GM19238 (cell line): ENCODE data around the gene GGPS1.
"Not testable (repeated sequence)": the region's sequence is repeated elsewhere in the genome, so short reads cannot be mapped to it uniquely, and the experiment has no call there.

Source experiments
- DNase-seq: peaks from one replicate; pipeline ENCODE4 v3.0.0; 2011; ENCODE audit warnings: low spot score; ENCODE audit not compliant: insufficient read length

Gene GGPS1

GRCh38 chr1:235304549-235305451, 23.6 kb upstream of the GGPS1 start:
- no peak for DNase-seq

- no peak for DNase-seq
Measured at GRCh38 chr1:235307158-235308124, 20.9 kb upstream of the GGPS1 start.

- not testable (repeated sequence) for DNase-seq
Measured at GRCh38 chr1:235309206-235309605, 19.2 kb upstream of the GGPS1 start.

- DNase-seq, result no peak
Measured at GRCh38 chr1:235313262-235313661, 15.1 kb upstream of the GGPS1 start.

GRCh38 chr1:235313931-235314678, 14.3 kb upstream of the GGPS1 start:
- no peak for DNase-seq

- DNase-seq, result no peak
Measured at GRCh38 chr1:235315173-235315572, 13.2 kb upstream of the GGPS1 start.

- no peak for DNase-seq
Measured at GRCh38 chr1:235315735-235316134, 12.6 kb upstream of the GGPS1 start.

- DNase-seq, result no peak
Measured at GRCh38 chr1:235317168-235317567, 11.2 kb upstream of the GGPS1 start.

- no peak for DNase-seq
Measured at GRCh38 chr1:235319255-235319654, 9.1 kb upstream of the GGPS1 start.

GRCh38 chr1:235320521-235321179, 7.7 kb upstream of the GGPS1 start:
- DNase-seq, result no peak

- no peak for DNase-seq
Measured at GRCh38 chr1:235324296-235324695, 4.1 kb upstream of the GGPS1 start.

GRCh38 chr1:235325139-235325538, 3.2 kb upstream of the GGPS1 start:
- DNase-seq, result no peak

- DNase-seq, result no peak
Measured at GRCh38 chr1:235325854-235326253, 2.5 kb upstream of the GGPS1 start.

- peak; percentile 43 for DNase-seq
Measured at GRCh38 chr1:235326719-235327558, 1.4 kb upstream of the GGPS1 start.

GRCh38 chr1:235327559-235328270, 655 bp upstream of the GGPS1 start, which contains the start of gene ARID4B:
TSS of gene ARID4B (minus strand) at chr1:235328179. CDS start at chr1:235326919, 1,260 bp downstream.
- DNase-seq, result no peak

GRCh38 chr1:235329139-235329902, 951 bp downstream of the GGPS1 start:
- peak; percentile 9 for DNase-seq

GRCh38 chr1:235330918-235331285, 2.5 kb downstream of the GGPS1 start:
- DNase-seq, result no peak

GRCh38 chr1:235331401-235331800, 3.0 kb downstream of the GGPS1 start:
- DNase-seq, result no peak
